GM18867 (cell line): ENCODE results near the gene UTY.
"Not testable (repeated sequence)": the region's sequence is repeated elsewhere in the genome, so short reads cannot be mapped to it uniquely, and the experiment has no call there.

Source experiments
- ATAC-seq: cut with Tn5 transposase; IDR thresholded peaks from one replicate; pipeline ENCODE4 v1.9.1; 2021; ENCODE audit warnings: mild to moderate bottlenecking, moderate library complexity; ENCODE audit not compliant: unreplicated experiment

Gene UTY

DNA sequence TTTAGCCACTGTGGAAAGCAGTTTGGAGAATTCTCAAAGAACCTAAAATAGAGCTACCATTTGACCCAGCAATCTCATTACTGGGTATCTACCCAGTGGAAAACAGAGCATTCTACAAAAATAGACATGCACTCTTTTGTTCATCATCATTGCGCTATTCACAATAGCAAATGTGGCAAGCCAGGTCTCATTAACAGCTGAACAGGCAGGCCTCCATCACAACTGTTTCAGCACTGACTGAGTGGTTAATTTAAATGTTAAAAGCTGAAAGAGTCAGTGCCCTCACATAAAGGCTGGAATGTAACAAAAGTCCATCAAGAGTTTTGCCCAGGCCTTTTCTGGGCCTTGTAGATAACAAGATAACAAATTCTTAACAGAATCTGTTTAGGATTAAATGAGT is 166.9 kb downstream of the UTY start:
- no peak for ATAC-seq

DNA sequence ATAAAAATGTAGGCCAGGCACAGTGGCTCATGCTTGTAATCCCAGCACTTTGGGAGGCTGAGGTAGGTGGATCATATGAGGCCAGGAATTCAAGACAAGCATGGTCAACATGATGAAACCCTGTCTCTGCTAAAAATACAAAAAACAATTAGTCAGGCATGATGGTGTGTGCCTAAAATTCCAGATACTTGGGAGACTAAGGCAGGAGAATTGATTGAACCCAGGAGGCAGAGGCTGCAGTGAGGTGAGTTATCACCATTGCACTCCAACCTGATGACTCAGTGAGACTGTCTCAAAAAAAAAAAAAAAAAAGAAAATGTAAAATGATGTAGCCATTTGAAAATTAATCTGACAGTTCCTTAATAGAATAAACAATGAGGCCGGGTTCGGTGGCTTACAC is 171.9 kb downstream of the UTY start:
- ATAC-seq: no peak

DNA sequence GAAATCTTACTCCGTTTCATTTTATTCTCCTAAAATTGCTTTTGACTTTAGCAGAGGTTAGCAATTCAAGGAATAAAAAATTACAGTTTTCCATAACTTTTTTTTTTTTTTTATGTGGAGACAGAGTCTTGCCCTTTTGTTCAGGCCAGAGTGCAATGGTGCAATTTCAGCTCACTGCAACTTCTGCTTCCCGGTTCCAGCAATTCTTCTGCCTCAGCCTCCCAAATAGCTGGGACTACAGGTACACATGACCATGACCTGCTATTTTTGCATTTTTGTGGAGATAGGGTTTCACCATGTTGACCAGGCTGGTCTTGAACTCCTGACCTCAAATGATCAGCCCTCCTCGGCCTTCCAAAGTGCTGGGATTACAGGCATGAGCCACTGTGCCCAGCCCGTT is 179.0 kb downstream of the UTY start:
- ATAC-seq: no peak

DNA sequence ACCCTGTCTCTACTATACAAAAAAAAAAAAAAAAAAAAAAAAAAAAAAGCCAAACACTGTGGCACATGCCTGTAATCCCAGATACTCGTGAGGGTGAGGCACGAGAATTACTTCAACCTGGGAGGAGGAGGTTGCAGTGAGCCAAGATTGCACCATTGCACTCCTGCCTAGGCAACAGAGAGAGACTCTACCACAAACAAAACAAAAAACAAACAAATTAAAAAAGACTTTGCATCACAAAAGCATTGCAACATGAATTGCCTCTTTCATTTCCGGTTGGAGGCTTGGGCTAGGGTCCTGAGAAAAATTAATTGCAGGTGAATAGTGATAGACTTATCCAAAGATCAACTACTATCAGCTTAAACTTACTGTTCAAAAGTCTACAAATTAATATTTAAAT is 180.4 kb downstream of the UTY start:
- ATAC-seq: no peak

DNA sequence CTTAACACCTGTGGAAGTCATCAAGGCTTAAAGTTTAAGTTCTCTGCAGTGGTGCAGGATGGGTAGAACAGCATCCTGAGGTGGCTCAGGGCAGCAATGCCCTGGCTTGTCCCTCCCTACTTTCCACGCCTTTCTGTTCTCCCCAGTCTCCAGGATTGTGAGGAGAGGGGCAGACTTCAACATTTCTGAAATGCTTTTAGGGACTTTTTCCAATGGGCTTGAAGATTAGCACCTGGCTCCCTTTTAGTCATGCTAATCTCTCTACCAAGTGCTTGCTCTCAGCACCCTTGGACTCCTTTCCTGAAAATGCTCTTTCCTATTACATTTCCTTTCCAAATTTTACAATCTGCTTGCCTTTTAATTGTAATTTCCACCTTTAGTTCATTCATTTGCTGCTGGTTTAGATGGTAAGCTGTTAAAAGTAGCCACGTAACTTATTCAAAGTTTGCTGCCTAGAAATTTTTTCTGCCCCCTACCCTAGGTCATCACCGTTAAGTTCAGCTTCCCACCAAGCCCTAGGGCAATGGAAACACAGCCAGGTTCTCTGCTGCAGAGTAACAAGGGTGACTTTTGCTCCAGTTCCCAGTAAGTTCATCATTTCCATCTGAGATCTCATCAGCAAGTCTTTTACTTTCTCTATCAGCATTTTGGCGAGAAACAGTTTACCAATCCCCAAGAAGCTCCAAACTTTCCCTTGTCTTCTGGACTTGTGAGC is 183.5 kb downstream of the UTY start:
- no peak for ATAC-seq

DNA sequence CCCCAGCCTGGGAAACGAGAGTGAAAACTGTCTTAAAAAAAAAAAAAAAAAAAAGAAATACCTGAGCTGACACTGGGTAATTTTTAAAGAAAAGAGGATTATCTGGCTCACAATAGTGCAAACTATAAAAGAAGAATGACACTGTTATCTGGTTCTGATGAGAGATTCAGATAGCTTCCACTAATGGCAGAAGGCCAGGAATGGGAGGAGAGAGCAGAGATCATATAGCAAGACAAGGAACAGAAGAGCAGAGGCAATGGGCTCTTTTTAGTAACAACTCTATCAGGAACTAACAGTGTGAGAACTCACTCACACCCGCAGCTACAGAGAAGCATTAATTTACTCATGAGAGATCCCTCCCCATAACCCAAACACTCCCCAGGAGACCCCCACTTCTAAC is 184.8 kb downstream of the UTY start:
- no peak for ATAC-seq

DNA sequence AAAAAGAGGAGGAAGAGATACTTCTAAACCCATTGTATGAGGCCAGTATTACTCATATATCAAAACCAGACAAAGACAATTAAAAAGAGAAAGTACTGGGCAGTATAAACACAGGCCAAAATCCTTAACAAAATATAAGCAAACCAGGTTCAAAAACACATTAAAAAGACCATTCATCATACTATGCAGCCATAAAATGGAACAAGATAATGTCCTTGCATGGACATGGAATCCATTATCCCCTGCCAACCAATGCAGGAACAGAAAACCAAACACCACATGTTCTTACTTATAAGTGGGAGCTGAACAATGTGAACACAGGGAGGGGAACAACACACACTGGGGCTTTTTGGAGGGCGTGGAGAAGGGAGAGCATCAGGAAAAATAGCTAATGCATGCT is 188.6 kb downstream of the UTY start:
- ATAC-seq: no peak

DNA sequence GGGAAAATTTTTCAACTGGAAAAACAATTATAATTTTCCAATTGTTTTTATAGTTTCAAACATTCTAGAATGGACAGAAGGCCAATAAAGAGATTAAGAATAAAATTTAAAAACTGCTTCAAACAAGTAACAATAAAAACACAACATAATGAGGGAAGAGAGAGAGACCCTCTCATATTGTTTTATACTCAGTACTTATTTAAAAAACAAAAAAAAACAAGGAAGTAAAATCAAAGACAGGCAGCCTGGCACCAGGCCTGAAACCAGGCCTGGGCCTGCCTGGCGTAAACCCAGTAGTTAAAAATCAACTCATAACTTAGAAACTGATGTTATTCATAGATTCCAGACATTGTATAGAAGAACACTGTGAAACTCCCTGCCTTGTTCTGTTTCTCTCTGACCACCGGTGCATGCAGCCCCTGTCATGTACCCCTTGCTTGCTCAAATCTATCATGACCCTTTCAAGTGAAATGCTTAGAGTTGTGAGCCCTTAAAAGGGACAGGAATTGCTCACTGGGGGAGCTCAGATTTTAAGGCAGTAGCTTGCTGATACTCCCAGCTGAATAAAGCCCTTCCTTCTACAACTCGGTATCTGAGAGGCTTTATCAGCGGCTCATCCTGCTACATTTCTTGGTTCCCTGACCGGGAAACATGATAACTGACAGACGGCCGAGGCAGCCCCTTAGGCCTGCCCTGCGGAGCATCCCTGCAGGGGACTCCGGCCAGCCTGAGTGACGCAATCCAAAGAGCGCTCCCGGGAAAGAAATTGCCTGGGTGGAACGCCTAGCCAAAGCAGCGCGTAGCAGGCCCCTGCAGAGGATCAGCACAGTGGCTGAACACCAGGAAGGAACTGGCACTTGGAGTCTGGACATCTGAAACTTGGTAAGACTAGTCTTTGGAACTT is 197.4 kb downstream of the UTY start:
- ATAC-seq: not testable (repeated sequence)

DNA sequence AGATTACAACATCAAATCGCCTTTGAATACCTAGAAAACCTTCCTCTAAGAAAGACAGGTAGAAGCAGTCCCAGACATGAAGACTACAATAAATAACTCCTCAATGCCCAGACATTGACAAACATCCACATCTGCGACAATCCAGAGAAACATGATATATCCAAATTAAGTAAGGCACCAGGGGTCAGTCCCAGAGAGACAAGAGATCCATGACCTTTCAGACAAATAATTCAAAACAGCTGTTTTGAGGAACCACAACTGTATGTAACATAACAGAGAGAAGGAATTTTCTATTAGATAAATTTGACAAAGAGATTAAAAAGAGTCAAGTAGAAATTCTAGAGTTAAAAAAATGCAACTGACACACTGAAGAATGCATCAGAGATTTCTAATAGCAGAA is 200.3 kb downstream of the UTY start:
- ATAC-seq: no peak

DNA sequence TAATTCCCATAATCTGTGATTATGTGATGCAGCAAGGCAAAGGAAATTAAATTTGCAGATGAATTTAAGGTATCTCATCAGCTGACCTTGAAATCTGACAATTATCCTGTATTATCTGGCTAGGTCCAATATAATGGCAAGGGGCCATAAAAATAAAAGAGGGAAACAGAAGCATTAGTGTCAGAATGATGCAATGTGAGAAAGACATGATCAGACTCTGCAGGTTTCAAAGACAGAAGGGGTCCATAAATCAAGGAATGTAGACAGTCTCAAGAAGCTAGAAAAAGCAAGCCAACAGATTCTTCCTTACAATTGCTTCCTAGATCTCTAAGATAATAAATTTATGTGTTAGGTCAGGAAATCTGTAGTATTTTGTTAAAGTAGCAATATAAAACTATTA is 208.1 kb downstream of the UTY start:
- no peak for ATAC-seq

DNA sequence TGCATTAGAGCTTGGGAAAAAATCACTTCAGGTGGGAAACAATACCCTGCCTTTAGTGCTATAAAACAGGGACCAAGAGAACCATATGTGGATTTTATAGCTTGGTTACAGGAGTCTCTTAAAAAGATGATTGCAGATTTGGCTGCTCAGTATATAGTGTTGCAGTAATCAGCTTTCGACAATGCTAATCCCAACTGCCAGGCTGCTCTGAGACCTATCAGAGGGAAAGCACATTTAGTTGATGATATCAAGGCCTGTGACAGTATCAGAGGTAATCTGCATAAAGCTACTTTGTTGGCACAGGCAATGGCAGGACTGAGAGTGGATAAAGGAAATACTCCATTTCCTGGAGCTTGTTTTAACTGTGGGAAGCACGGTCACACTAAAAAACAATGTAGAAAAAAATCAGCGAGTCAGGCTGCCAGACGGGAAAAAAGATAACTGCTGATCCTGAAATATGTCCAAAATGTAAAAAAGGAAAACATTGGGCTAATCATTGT is 225.8 kb downstream of the UTY start:
- not testable (repeated sequence) for ATAC-seq

DNA sequence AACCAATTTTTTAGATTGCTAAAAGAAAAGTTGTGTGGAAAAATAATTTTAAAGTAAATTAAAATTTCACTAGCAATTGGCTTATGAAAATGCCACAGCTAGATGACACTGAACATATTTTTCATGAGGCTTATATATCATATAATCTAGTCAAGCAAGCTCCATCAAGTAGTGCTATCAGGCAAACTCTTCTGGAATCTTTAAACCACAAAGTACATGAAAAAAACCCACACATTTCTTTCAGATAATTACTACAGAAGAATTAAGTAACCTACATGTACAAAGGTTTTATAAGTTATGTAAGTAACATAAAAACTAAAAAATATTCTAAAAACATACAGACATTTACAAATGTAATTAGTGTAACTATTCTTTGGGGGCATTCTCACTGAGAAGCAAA is 229.4 kb downstream of the UTY start:
- ATAC-seq: no peak

DNA sequence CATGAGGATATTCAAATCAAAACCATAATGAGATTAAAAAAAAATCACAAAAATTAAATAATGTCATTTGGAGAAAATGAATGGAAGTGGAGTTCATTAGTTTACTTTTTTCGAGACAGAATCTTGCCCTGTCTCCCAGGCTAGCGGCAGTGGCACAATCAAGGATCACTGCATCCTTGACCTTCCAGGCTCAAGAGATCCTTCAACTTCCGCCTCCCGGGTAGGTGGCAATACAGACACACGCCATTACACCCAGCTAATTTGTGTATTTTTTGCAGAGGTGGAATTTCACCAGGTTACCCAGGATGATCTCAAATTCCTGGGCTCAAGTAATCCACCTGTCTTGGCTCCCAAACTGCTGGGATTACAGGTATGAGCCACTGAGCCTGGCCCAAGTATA is 236.1 kb downstream of the UTY start:
- ATAC-seq: no peak

DNA sequence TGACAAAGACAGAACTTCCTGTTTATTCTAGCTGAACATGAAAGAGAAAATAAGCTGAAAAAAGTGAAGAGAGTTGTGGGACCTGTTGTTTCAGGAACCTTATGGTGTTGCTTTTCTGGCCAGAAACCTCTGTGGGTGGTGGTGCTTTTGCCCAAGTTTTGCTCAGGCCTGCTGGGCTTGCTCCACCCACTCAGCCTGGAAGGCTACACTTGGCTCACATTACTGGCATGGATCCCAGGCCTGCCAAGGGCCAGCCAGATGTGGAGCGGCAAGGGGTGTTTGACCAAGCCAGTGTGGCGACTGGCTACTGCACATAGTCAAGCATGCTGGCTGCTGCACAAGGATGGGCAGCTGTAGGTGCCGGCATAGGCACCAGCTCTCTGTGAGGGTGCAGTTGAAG is 245.9 kb downstream of the UTY start:
- no peak for ATAC-seq

DNA sequence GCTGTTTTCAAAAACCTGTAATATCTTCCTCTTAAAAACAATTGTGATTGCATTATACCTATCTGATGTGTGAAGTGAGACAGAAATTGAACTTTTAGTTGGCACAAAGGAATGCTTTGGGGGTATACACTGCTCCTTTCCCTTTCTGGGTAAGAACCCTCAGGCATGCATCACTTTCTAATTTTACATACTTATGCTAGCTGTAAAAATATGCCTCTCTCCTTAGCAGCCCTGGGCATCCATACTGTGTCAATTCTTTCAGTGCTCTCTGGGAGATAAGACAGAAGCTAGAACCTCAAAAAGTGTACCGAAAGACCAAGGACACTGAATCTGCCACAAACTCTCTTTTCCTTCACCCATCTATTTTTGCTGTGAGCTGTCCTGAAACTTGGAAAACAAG is 246.7 kb downstream of the UTY start:
- ATAC-seq: no peak

DNA sequence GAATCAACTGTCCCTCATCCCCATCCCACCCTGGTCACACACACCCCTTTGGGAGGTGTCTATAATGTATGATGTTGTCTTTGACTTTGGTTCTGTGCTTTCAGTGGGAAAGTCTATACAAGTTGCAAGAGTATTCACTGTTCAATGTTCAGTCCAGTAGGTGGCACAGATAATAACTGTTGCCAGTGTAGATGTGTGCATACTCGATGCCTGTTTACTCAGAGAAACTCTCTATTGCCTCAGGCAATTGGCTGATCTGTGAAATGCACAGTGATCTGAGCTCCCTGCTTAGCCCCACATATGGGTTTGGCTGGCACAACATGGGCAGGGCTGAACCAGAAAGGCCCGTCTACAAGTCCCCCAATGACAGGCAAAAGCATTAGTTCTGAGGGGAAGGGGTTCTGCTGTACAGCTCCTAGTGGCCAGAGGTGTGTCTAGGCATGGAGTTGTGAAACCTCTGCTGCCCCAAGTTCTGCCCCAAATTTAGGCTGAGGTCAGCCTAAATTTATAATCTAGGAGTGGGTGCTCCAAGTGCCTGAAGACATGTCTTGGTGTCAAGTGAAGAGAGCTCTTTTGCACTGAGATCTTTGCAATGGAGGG is 252.4 kb downstream of the UTY start:
- ATAC-seq: no peak

DNA sequence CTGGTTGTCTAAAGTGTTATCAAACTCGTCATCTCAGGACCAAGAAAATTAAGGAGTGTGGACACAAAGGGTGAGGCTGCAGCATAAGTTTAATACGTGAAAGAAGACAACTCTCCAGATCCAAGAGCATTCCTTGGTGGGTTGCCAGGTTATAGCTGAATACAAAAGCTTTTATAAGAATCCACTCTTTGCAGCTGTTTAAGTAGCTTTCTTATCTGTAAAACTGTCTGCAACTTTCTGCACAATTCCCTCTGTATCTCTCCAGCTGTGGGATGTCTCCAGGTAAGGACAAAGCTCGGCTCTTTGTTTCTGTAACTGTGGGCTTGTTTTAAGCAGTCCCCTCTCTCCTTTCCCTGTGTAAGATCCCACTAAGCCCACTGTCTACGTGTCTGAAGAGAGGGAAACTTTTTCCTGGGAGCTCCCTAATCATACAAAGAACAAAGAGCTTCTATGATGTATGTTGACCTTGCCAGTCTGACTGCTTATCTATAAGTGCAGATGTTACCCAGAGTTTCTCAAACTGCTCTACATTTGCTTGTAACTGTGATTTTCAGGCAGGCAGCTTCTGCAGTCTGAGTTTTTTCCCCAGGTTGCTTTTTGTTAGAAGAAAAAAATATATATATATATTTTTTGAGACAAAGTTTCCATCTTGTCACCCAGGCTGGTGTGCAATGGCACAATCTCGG is 268.7 kb downstream of the UTY start:
- ATAC-seq: no peak

DNA sequence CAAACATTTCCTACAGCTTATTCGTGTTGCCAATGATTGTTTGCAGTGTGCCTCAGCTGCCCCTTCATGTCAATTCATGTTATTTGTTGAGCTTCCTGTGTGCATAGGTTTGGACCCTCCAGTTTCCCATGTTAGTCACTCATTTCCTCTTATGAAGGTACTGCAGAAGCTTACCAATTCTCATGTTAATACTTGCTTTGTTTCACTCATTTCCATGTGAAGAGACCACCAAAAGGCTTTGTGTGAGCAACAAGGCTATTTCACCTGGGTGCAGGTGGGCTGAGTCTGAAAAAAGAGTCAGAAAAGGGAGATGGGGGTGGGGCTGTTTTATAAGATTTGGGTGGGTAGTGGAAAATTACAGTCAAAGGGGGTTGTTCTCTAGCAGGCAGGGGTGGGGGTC is 274.6 kb downstream of the UTY start:
- ATAC-seq: no peak
